Astrocyte (in vitro differentiated cells and primary cell): ENCODE results near the gene SLC7A8. TPM values are rescaled to one million over a fixed set of nuclear protein-coding genes. Genes with fewer than 3 reads are reported as not detected.

Experiments
- DNase-seq: peaks from one replicate; pipeline ENCODE4 v3.0.0-alpha.2; 2010; ENCODE audit warnings: low read depth
- FAIRE-seq: peaks from 2 replicates; lab custom pipeline; 2011; peaks lifted over from hg19 to GRCh38; lab: Jason Lieb, UNC
- H2AFZ ChIP-seq: 2 replicates; pipeline ENCODE4 v1.6.0; 2012; ENCODE audit warnings: low read depth, low read length, inconsistent platforms
- H3K27ac ChIP-seq: 2 replicates; pipeline ENCODE4 v1.5.1; 2011; ENCODE audit warnings: low read depth, low read length, inconsistent platforms
- H3K27me3 ChIP-seq: 2 replicates; pipeline ENCODE4 v1.6.0; 2011; ENCODE audit warnings: low read length, inconsistent platforms; ENCODE audit not compliant: insufficient read depth
- H3K36me3 ChIP-seq: 2 replicates; pipeline ENCODE4 v1.5.1; 2011; ENCODE audit warnings: low read length, inconsistent platforms; ENCODE audit not compliant: insufficient read depth
- H3K4me1 ChIP-seq: 2 replicates; pipeline ENCODE4 v1.5.1; 2011; ENCODE audit warnings: low read length, inconsistent platforms; ENCODE audit not compliant: insufficient read depth
- H3K4me2 ChIP-seq: 2 replicates; pipeline ENCODE4 v1.6.0; 2012; ENCODE audit warnings: low read length, inconsistent platforms
- H3K4me3 ChIP-seq: 2 replicates; pipeline ENCODE4 v1.5.1; 2011; ENCODE audit warnings: low read depth, mild to moderate bottlenecking, low read length, inconsistent platforms; ENCODE audit not compliant: insufficient read depth
- H3K79me2 ChIP-seq: 2 replicates; pipeline ENCODE4 v1.6.0; 2012; ENCODE audit warnings: mild to moderate bottlenecking, low read length, inconsistent platforms; ENCODE audit not compliant: insufficient read depth
- H3K9ac ChIP-seq: 2 replicates; pipeline ENCODE4 v1.6.0; 2012; ENCODE audit warnings: mild to moderate bottlenecking, low read length, inconsistent platforms
- H3K9me3 ChIP-seq: 2 replicates; pipeline ENCODE4 v1.5.1; 2012; ENCODE audit warnings: low read depth, mild to moderate bottlenecking, low read length, inconsistent platforms; ENCODE audit not compliant: insufficient read depth
- H4K20me1 ChIP-seq: 2 replicates; pipeline ENCODE4 v1.6.0; 2012; ENCODE audit warnings: low read length, inconsistent platforms; ENCODE audit not compliant: insufficient read depth
- H3K27ac Mint-ChIP-seq: one replicate; pipeline ENCODE4 v1.8.0; 2021; ENCODE audit warnings: mild to moderate bottlenecking, mixed read lengths; ENCODE audit not compliant: unreplicated experiment
- H3K27me3 Mint-ChIP-seq: one replicate; pipeline ENCODE4 v1.8.0; 2021; ENCODE audit warnings: low read depth, mixed read lengths; ENCODE audit not compliant: unreplicated experiment
- H3K36me3 Mint-ChIP-seq: one replicate; pipeline ENCODE4 v1.8.0; 2021; ENCODE audit warnings: low read depth, mixed read lengths; ENCODE audit not compliant: unreplicated experiment
- H3K4me1 Mint-ChIP-seq: one replicate; pipeline ENCODE4 v1.8.0; 2021; ENCODE audit warnings: low read depth, mixed read lengths; ENCODE audit not compliant: unreplicated experiment
- H3K4me3 Mint-ChIP-seq: one replicate; pipeline ENCODE4 v1.8.0; 2021; ENCODE audit warnings: mild to moderate bottlenecking, moderate library complexity, mixed read lengths; ENCODE audit not compliant: unreplicated experiment
- H3K9me3 Mint-ChIP-seq: one replicate; pipeline ENCODE4 v1.8.0; 2021; ENCODE audit warnings: mild to moderate bottlenecking, mixed read lengths; ENCODE audit not compliant: unreplicated experiment
- CTCF ChIP-seq: IDR thresholded peaks from 2 replicates; pipeline ENCODE4 v1.5.1; 2011; ENCODE audit warnings: low read depth, mild to moderate bottlenecking, inconsistent platforms, low read length, moderate library complexity; ENCODE audit not compliant: insufficient read depth
- EZH2 ChIP-seq: IDR thresholded peaks from 2 replicates; pipeline ENCODE4 v1.6.1; 2012; ENCODE audit warnings: mild to moderate bottlenecking, low read length, inconsistent platforms; ENCODE audit not compliant: insufficient read depth
- total RNA-seq: library from RNA; stranded (reverse); gene quantifications from 2 replicates; pipeline ENCODE4 v1.2.1, GENCODE V29; 2021

Gene SLC7A8
- total RNA-seq, 1 donor from 2014 or later, result 6.5 TPM

GRCh38 chr14:23089498-23090253 is 93.8 kb downstream of the SLC7A8 start:
- TF ChIP-seq EZH2, result no peak
- no peak for TF ChIP-seq CTCF
- peaks cover 6% of the 10 kb centered on the region for H3K36me3 Mint-ChIP-seq

GRCh38 chr14:23086565-23086964 is 96.9 kb downstream of the SLC7A8 start:
- peaks cover 39% of the 10 kb centered on the region for H3K79me2 ChIP-seq
- H3K9me3 ChIP-seq, result no peaks in the 10 kb centered on the region
- no peaks in the 10 kb centered on the region for H3K27me3 ChIP-seq

More at GRCh38 chr14:23089498-23090253, 93.8 kb downstream of the SLC7A8 start:
- Histone ChIP-seq H3K9ac (no peak overlapping the region), H3K4me2 (no peak overlapping the region), H3K36me3 (peaks cover 55% of the 10 kb centered on the region), H3K27me3 (no peaks in the 10 kb centered on the region), H3K4me1 (peaks cover 9% of the 10 kb centered on the region), H2AFZ (no peak overlapping the region), H3K4me3 (no peak overlapping the region), H4K20me1 (peaks cover 55% of the 10 kb centered on the region), H3K9me3 (no peaks in the 10 kb centered on the region), H3K27ac (no peak overlapping the region), H3K79me2 (peaks cover 61% of the 10 kb centered on the region)
- Mint-ChIP-seq H3K27me3 (no peaks in the 10 kb centered on the region), H3K4me1 (peaks cover 27% of the 10 kb centered on the region), H3K4me3 (no peak overlapping the region), H3K27ac (no peak overlapping the region), H3K9me3 (no peaks in the 10 kb centered on the region)
- DNase-seq, result no peak
- no peak for FAIRE-seq

GRCh38 chr14:23085458-23085857 is 98.0 kb downstream of the SLC7A8 start:
- no peaks in the 10 kb centered on the region for H3K27me3 ChIP-seq
- peaks cover 11% of the 10 kb centered on the region for H3K4me1 Mint-ChIP-seq
- no peak overlapping the region for H3K27ac Mint-ChIP-seq
- peaks cover 19% of the 10 kb centered on the region for H4K20me1 ChIP-seq
- H2AFZ ChIP-seq, result no peak overlapping the region
- H3K36me3 Mint-ChIP-seq, result peaks cover 8% of the 10 kb centered on the region
- no peak overlapping the region for H3K27ac ChIP-seq
- H3K4me3 Mint-ChIP-seq, result no peak overlapping the region
- H3K9ac ChIP-seq, result no peak overlapping the region
- H3K4me1 ChIP-seq, result peaks cover 1% of the 10 kb centered on the region
- H3K4me2 ChIP-seq, result no peak overlapping the region
- DNase-seq, result no peak
- no peaks in the 10 kb centered on the region for H3K9me3 ChIP-seq
- H3K4me3 ChIP-seq, result no peak overlapping the region
- no peak for FAIRE-seq
- TF ChIP-seq EZH2, result no peak
- no peak for TF ChIP-seq CTCF
- peaks cover 28% of the 10 kb centered on the region for H3K79me2 ChIP-seq
- no peaks in the 10 kb centered on the region for H3K9me3 Mint-ChIP-seq
- no peaks in the 10 kb centered on the region for H3K27me3 Mint-ChIP-seq
- H3K36me3 ChIP-seq, result peaks cover 56% of the 10 kb centered on the region

More at GRCh38 chr14:23086565-23086964, 96.9 kb downstream of the SLC7A8 start:
- Histone ChIP-seq H3K4me2 (no peak overlapping the region), H3K27ac (no peak overlapping the region), H2AFZ (no peak overlapping the region), H3K4me3 (no peak overlapping the region), H3K9ac (no peak overlapping the region), H3K36me3 (peaks cover 49% of the 10 kb centered on the region), H4K20me1 (peaks cover 26% of the 10 kb centered on the region), H3K4me1 (no peaks in the 10 kb centered on the region)
- Mint-ChIP-seq H3K27me3 (no peaks in the 10 kb centered on the region), H3K27ac (no peak overlapping the region), H3K36me3 (peaks cover 6% of the 10 kb centered on the region), H3K9me3 (no peaks in the 10 kb centered on the region), H3K4me3 (no peak overlapping the region), H3K4me1 (peaks cover 10% of the 10 kb centered on the region)
- DNase-seq (no peak), FAIRE-seq (no peak)
- TF ChIP-seq EZH2, result no peak
